ENCODE data around the gene SAXO1. TPM values are rescaled to one million over a fixed set of nuclear protein-coding genes. Genes with fewer than 3 reads are reported as not detected.
"Not testable (repeated sequence)": the region's sequence is repeated elsewhere in the genome, so short reads cannot be mapped to it uniquely, and the experiment has no call there.

SAXO1 gene
- total RNA-seq, 1 experiment from 2014 or later: 0.20 TPM

DNA sequence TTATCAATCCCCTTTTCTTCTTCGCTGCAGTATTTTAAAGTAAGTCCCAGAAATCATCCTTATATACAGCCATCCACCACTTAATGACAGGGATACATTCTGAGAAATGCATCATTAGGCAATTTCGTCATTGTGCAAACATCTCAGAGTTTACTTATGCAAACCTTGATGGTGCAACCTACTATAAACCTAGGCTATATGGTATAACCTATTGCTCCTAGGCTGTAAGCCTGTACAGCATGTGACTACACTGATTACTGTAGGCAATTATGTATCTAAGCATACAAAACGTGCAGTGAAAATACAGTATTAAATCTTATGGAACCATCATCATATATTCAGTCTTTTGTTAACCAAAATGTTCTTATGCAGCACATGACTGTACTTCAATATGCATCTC lies 36.8 kb downstream of the SAXO1 start:
- Mint-ChIP-seq H3K4me1 (ENCODE audit: low read depth, unreplicated experiment) (no peaks in the 10 kb centered on the region), H3K27me3 (ENCODE audit: insufficient read depth, unreplicated experiment) (peaks cover 5% of the 10 kb centered on the region), H3K27ac (ENCODE audit: unreplicated experiment) (no peak overlapping the region), H3K4me3 (ENCODE audit: unreplicated experiment) (no peak overlapping the region), H3K36me3 (ENCODE audit: insufficient read depth, unreplicated experiment) (no peaks in the 10 kb centered on the region), H3K9me3 (ENCODE audit: unreplicated experiment) (peaks cover 11% of the 10 kb centered on the region)
- no peaks in the 10 kb centered on the region for H3K27me3 ChIP-seq (replicated peaks; ENCODE audit: control insufficient read depth, insufficient read depth, low read length)
- intact Hi-C loops (cut with micrococcal nuclease; ENCODE audit: unreplicated experiment): no loop called here
- CTCF ChIA-PET: no interaction called here
- H3K36me3 ChIP-seq (ENCODE audit: control insufficient read depth, insufficient read depth, low read length): no peaks in the 10 kb centered on the region
- H3K9me3 ChIP-seq: no peaks in the 10 kb centered on the region
- TF ChIP-seq CTCF (IDR thresholded peaks at IDR 0.05; ENCODE audit: insufficient read depth in 1 of 2, low read depth in 1 of 2, low read length in 1 of 2, severe bottlenecking in 1 of 2, unreplicated experiment in 1 of 2): no peak
- BruUV-seq (replicated peaks): no TSS peak
- no peak for DNase-seq
- H3K4me3 ChIP-seq (ENCODE audit: low read depth, low read length): no peak overlapping the region
- POLR2A ChIA-PET: no interaction called here
- no peaks in the 10 kb centered on the region for H3K4me1 ChIP-seq

GRCh38 chr9:18994263-18994916 lies 38.6 kb downstream of the SAXO1 start:
- H3K27ac Mint-ChIP-seq (ENCODE audit: unreplicated experiment): no peak overlapping the region
- no peaks in the 10 kb centered on the region for H3K4me1 ChIP-seq
- no peaks in the 10 kb centered on the region for H3K36me3 ChIP-seq (ENCODE audit: control insufficient read depth, insufficient read depth, low read length)
- TF ChIP-seq CTCF (IDR thresholded peaks at IDR 0.05; ENCODE audit: insufficient read depth in 1 of 2, low read depth in 1 of 2, low read length in 1 of 2, severe bottlenecking in 1 of 2, unreplicated experiment in 1 of 2): no peak
- ChIA-PET POLR2A (no interaction called here), CTCF (no interaction called here)
- peaks cover 11% of the 10 kb centered on the region for H3K9me3 Mint-ChIP-seq (ENCODE audit: unreplicated experiment)
- intact Hi-C loops (cut with micrococcal nuclease; ENCODE audit: unreplicated experiment): no loop called here
- H3K9me3 ChIP-seq: no peaks in the 10 kb centered on the region
- no TSS peak for BruUV-seq (replicated peaks)
- H3K36me3 Mint-ChIP-seq (ENCODE audit: insufficient read depth, unreplicated experiment): no peaks in the 10 kb centered on the region
- H3K4me3 ChIP-seq (ENCODE audit: low read depth, low read length): no peak overlapping the region
- no peak overlapping the region for H3K4me3 Mint-ChIP-seq (ENCODE audit: unreplicated experiment)
- peak in 1 of 2 experiments; percentile 14 for DNase-seq
- H3K4me1 Mint-ChIP-seq (ENCODE audit: low read depth, unreplicated experiment): no peaks in the 10 kb centered on the region
- peaks cover 5% of the 10 kb centered on the region for H3K27me3 Mint-ChIP-seq (ENCODE audit: insufficient read depth, unreplicated experiment)
- no peaks in the 10 kb centered on the region for H3K27me3 ChIP-seq (replicated peaks; ENCODE audit: control insufficient read depth, insufficient read depth, low read length)

GRCh38 chr9:18991197-18991596 lies 41.8 kb downstream of the SAXO1 start:
- intact Hi-C loops (cut with micrococcal nuclease; ENCODE audit: unreplicated experiment); H3K27me3 ChIP-seq (replicated peaks; ENCODE audit: control insufficient read depth, insufficient read depth, low read length); POLR2A ChIA-PET; H3K36me3 Mint-ChIP-seq (ENCODE audit: insufficient read depth, unreplicated experiment); CTCF ChIA-PET; H3K27ac Mint-ChIP-seq (ENCODE audit: unreplicated experiment); H3K4me1 Mint-ChIP-seq (ENCODE audit: low read depth, unreplicated experiment); H3K9me3 Mint-ChIP-seq (ENCODE audit: unreplicated experiment); DNase-seq; H3K36me3 ChIP-seq (ENCODE audit: control insufficient read depth, insufficient read depth, low read length); BruUV-seq (replicated peaks); H3K9me3 ChIP-seq; H3K4me3 Mint-ChIP-seq (ENCODE audit: unreplicated experiment); H3K27me3 Mint-ChIP-seq (ENCODE audit: insufficient read depth, unreplicated experiment); H3K4me1 ChIP-seq; H3K4me3 ChIP-seq (ENCODE audit: low read depth, low read length): not testable (repeated sequence)

- Mint-ChIP-seq H3K36me3 (ENCODE audit: insufficient read depth, unreplicated experiment) (no peaks in the 10 kb centered on the region), H3K27ac (ENCODE audit: unreplicated experiment) (no peak overlapping the region), H3K27me3 (ENCODE audit: insufficient read depth, unreplicated experiment) (no peaks in the 10 kb centered on the region), H3K4me1 (ENCODE audit: low read depth, unreplicated experiment) (no peaks in the 10 kb centered on the region), H3K4me3 (ENCODE audit: unreplicated experiment) (no peak overlapping the region), H3K9me3 (ENCODE audit: unreplicated experiment) (no peaks in the 10 kb centered on the region)
- H3K4me3 ChIP-seq (ENCODE audit: low read depth, low read length): no peak overlapping the region
- no peak for DNase-seq
- no peaks in the 10 kb centered on the region for H3K27me3 ChIP-seq (replicated peaks; ENCODE audit: control insufficient read depth, insufficient read depth, low read length)
- POLR2A ChIA-PET: no interaction called here
- no peak for TF ChIP-seq CTCF (IDR thresholded peaks at IDR 0.05; ENCODE audit: insufficient read depth in 1 of 2, low read depth in 1 of 2, low read length in 1 of 2, severe bottlenecking in 1 of 2, unreplicated experiment in 1 of 2)
- intact Hi-C loops (cut with micrococcal nuclease; ENCODE audit: unreplicated experiment): no loop called here
- H3K36me3 ChIP-seq (ENCODE audit: control insufficient read depth, insufficient read depth, low read length): no peaks in the 10 kb centered on the region
- CTCF ChIA-PET: no interaction called here
- no TSS peak for BruUV-seq (replicated peaks)
- no peaks in the 10 kb centered on the region for H3K9me3 ChIP-seq
- no peaks in the 10 kb centered on the region for H3K4me1 ChIP-seq
Observed at GRCh38 chr9:18990494-18990893, 42.5 kb downstream of the SAXO1 start.

Measured in Caco-2 (cell line).